Left lung (tissue), 10 donors: Measurements from ENCODE around the gene TBCEL. TPM values are rescaled to one million over a fixed set of nuclear protein-coding genes. Genes with fewer than 3 reads are reported as not detected.
"Not testable (repeated sequence)": the region's sequence is repeated elsewhere in the genome, so short reads cannot be mapped to it uniquely, and the experiment has no call there.

ENCODE experiments used
- ATAC-seq: fragments of 200-7000 bp; cut with Tn5 transposase; one replicate; pipeline ENCODE4 v1.9.1; 2020; ENCODE audit warnings: moderate library complexity
- DNase-seq, 4 donors: peaks; one replicate each; pipeline ENCODE4 v3.0.0-alpha.2; 2013 to 2020
- H3K27ac ChIP-seq, 2 donors: fragments of 200-600 bp; sonication (generic) in 1 of 2; one replicate each; pipeline versions ENCODE4 v1.5.0 to v1.8.0; 2020 to 2021
- H3K27me3 ChIP-seq, 2 donors: fragments of 200-600 bp; sonication (generic) in 1 of 2; one replicate each; pipeline versions ENCODE4 v1.5.0 to v1.8.0; 2020 to 2021
- H3K36me3 ChIP-seq, 2 donors: fragments of 200-600 bp; sonication (generic) in 1 of 2; one replicate each; pipeline versions ENCODE4 v1.5.0 to v1.8.0; 2020 to 2021
- H3K4me1 ChIP-seq, 2 donors: fragments of 200-600 bp; one replicate each; pipeline ENCODE4 v1.8.0; 2021
- H3K4me3 ChIP-seq, 2 donors: fragments of 200-600 bp; sonication (generic) in 1 of 2; one replicate each; pipeline versions ENCODE4 v1.5.0 to v1.8.0; 2020 to 2021; ENCODE audit warnings: mild to moderate bottlenecking in 1 of 2
- H3K9me3 ChIP-seq, 2 donors: fragments of 200-600 bp; sonication (generic) in 1 of 2; one replicate each; pipeline versions ENCODE4 v1.5.0 to v1.8.0; 2020 to 2021
- intact Hi-C, 2 donors: fragments of 100-400 bp; cut with DNase I; formaldehyde crosslinking; loops; one replicate each; pipeline versions ENCODE4 v1.11.2 to v1.14.2; 2022
- polyA plus RNA-seq, 6 donors: library from polyadenylated mRNA; unstranded; fragments of 120-200 nt; gene quantifications; one replicate each; pipeline ENCODE4 v1.2.1, GENCODE V29; 2013; ENCODE audit not compliant: insufficient read length in 6 of 6
- total RNA-seq, 2 donors: library from RNA; stranded (reverse); fragmentation: NEBNext Ultra II Directional; extraction: Animal tissue kit (Norgen Biotek cat#: 25700); gene quantifications; one replicate each; pipeline ENCODE4 v1.2.1, GENCODE V29; 2021
- TF ChIP-seq, protein P1 (sequence below), 2 donors: fragments of 200-600 bp; sonication (generic) in 1 of 2; IDR thresholded peaks; one replicate each; pipeline versions ENCODE4 v1.5.0 to v1.8.0; 2021; ENCODE audit warnings: antibody characterized with exemption in 2 of 2
- donor health status: DM: no; HTN: yes; CAD: no.
- donor health status: DM: no; HTN: no; CAD: no.

Gene TBCEL
- total and polyA plus RNA-seq, 8 donors: 27.5 to 38.0 (median 32.0) TPM

DNA sequence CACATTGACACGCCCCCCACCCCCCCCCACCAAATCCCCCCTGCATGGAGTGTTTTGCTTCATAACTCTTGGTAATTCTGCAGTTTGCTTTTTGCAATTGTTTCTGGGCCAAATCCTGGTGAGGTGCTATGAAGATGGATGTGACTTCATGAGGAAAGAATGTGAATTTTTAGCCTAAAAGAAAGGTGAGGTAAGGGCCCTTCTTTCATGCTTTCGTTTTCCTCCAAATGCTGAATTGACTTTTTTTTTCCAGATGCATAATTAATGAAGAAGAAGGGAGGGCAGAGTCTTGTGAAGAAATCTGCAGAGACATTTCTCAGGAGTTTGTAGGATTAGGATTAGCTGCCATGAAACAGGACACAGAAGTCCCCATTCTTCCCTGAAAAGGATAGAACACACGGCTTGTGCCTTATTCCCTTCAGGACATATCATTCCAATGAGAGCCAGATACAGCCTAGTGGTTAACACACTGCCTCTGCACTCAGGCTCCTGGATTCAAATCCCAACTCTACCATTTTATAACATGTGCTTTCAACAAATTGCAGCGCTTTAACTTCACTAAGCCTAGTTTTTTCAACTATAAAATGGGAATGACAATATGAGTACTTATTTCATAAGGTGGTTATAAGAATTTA is 19.6 kb upstream of the TBCEL start:
- TF ChIP-seq, protein P1, sequence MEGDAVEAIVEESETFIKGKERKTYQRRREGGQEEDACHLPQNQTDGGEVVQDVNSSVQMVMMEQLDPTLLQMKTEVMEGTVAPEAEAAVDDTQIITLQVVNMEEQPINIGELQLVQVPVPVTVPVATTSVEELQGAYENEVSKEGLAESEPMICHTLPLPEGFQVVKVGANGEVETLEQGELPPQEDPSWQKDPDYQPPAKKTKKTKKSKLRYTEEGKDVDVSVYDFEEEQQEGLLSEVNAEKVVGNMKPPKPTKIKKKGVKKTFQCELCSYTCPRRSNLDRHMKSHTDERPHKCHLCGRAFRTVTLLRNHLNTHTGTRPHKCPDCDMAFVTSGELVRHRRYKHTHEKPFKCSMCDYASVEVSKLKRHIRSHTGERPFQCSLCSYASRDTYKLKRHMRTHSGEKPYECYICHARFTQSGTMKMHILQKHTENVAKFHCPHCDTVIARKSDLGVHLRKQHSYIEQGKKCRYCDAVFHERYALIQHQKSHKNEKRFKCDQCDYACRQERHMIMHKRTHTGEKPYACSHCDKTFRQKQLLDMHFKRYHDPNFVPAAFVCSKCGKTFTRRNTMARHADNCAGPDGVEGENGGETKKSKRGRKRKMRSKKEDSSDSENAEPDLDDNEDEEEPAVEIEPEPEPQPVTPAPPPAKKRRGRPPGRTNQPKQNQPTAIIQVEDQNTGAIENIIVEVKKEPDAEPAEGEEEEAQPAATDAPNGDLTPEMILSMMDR (IDR thresholded peaks at IDR 0.05): no peak
- ATAC-seq: no peak
- Histone ChIP-seq H3K4me3 (no peak overlapping the region), H3K27me3 (no peaks in the 10 kb centered on the region), H3K4me1 (no peaks in the 10 kb centered on the region), H3K27ac (no peak overlapping the region), H3K9me3 (peaks cover 0 to 4% of the 10 kb centered on the region in 2 donors), H3K36me3 (no peaks in the 10 kb centered on the region)
- intact Hi-C loops: no loop called here
- DNase-seq: no peak

DNA sequence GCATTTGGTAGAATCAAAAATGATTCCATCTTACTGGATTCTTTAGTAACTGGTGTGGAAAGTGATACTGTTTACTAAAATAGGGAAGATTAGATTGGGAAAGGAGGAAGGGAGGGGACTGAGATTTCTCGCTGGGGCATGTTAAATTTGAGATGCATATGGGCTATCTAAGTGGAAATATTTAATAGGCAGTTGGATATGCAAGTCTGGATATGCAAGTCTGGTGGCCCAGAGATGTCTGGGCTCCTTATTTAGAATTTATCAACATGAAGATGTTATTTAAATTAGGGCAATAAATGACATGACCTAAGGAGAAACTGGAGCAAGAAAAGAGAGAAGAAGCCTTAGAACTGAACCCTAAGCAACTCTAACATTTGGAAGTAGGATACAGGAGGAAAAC is 17.0 kb upstream of the TBCEL start:
- TF ChIP-seq, protein P1 (IDR thresholded peaks at IDR 0.05): no peak
- H3K4me1 ChIP-seq: no peaks in the 10 kb centered on the region
- no peaks in the 10 kb centered on the region for H3K27me3 ChIP-seq
- no peak overlapping the region for H3K27ac ChIP-seq
- DNase-seq: no peak
- H3K36me3 ChIP-seq: no peaks in the 10 kb centered on the region
- intact Hi-C loops: no loop called here
- ATAC-seq: no peak
- H3K9me3 ChIP-seq: peaks cover 0 to 4% of the 10 kb centered on the region in 2 donors
- no peak overlapping the region for H3K4me3 ChIP-seq

DNA sequence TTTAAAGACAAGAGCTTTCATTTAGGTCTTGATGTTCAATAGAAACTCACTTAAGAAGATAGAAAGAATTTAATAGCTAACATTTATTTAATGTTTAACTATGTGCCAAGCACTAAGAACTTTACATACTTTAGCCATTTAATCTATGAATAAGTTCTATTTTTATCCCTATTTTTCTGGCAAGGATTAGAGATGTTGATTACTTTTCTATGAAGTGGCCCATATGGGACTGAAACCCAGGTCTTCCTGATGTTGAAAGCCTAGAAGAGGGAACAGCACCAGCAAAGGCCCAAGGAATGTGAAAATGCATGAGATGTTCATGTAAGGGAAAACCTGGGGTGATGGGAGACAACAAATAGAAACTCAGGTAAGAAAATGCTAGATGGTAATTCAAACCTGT is 15.4 kb upstream of the TBCEL start:
- H3K4me3 ChIP-seq: no peak overlapping the region
- H3K27me3 ChIP-seq: no peaks in the 10 kb centered on the region
- H3K4me1 ChIP-seq: no peaks in the 10 kb centered on the region
- no peak for ATAC-seq
- intact Hi-C loops: no loop called here
- TF ChIP-seq, protein P1 (IDR thresholded peaks at IDR 0.05): no peak
- no peak overlapping the region for H3K27ac ChIP-seq
- DNase-seq: no peak
- no peaks in the 10 kb centered on the region for H3K36me3 ChIP-seq
- peaks cover 0 to 4% of the 10 kb centered on the region in 2 donors for H3K9me3 ChIP-seq

DNA sequence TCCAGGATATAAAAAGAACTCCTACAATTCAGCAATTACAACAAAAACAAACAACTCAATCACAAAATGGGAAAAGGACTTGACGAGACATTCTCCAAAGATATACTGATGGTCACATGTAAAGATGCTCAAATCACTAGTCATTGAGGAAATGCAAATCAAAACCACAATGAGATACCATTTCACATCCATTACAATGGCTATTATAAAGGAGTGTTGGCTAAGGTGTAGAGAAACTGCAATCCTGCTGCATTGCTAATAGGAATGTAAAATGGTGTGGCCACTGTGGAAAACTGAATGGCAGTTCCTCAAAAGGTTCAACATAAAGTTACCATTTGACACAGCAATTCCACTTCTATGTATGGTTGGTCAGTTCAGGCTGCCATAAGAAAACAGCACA is 11.8 kb upstream of the TBCEL start:
- Histone ChIP-seq H3K27me3 (no peaks in the 10 kb centered on the region), H3K9me3 (no peaks in the 10 kb centered on the region), H3K27ac (no peak overlapping the region), H3K36me3 (no peaks in the 10 kb centered on the region), H3K4me1 (no peaks in the 10 kb centered on the region), H3K4me3 (no peak overlapping the region)
- TF ChIP-seq, protein P1 (IDR thresholded peaks at IDR 0.05): no peak
- intact Hi-C loops: no loop called here
- no peak for DNase-seq
- no peak for ATAC-seq

DNA sequence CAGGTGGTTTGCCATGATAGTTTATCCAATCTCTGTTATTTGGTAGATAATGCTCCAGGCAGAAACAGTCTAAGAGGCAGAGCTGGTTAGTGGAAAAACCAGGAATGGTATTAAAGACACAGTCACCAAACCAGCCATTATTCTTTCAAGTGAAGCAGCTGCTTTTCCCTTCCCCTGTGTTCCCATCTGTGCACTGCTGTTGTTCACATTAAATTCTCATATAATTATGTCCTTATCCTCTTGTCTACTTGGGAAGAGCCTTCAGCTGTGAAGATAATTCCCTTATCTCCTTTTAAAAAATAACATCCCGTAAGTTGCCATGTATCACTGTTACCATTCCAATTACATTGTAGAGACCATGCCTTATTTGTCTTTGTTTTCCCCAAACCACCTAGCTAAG is 5.2 kb upstream of the TBCEL start:
- H3K9me3 ChIP-seq: no peaks in the 10 kb centered on the region
- no peak overlapping the region for H3K27ac ChIP-seq
- peak in 2 of 4 donors; percentile 24 to 51 for DNase-seq
- ATAC-seq: no peak
- peaks cover 0 to 3% of the 10 kb centered on the region in 2 donors for H3K27me3 ChIP-seq
- TF ChIP-seq, protein P1 (IDR thresholded peaks at IDR 0.05): no peak
- H3K4me3 ChIP-seq: no peak overlapping the region
- intact Hi-C loops: no loop called here
- no peaks in the 10 kb centered on the region for H3K36me3 ChIP-seq
- H3K4me1 ChIP-seq: peaks cover 0 to 3% of the 10 kb centered on the region in 2 donors

DNA sequence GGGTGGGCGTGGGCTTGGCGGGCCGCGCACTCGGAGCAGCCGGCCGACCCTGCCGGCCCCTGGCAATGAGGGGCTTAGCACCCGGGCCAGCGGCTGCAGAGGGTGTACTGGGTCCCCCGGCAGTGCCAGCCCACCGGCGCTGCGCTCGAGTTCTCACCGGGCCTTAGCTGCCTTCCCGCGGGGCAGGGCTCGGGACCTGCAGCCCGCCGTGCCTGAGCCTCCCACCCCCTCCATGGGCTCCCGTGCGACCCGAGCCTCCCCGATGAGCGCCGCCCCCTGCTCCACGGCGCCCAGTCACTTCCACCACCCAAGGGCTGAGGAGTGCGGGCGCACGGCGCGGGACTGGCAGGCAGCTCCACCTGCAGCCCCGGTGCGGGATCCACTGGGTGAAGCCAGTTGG is 2.2 kb upstream of the TBCEL start:
- H3K36me3 ChIP-seq, H3K4me3 ChIP-seq, H3K9me3 ChIP-seq, H3K27ac ChIP-seq, intact Hi-C loops, H3K27me3 ChIP-seq, ATAC-seq: not testable (repeated sequence)
- H3K4me1 ChIP-seq: peaks cover 10 to 22% of the 10 kb centered on the region in 2 donors
- DNase-seq: peak in 1 of 4 donors; percentile 74
